Hematopoietic multipotent progenitor cell treated with erythropoietin and hydrocortisone succinate and interleukin-3 and kit ligand, for 6 days (in vitro differentiated cells): ENCODE data around the gene RBBP9.
"Not testable (repeated sequence)": the region's sequence is repeated elsewhere in the genome, so short reads cannot be mapped to it uniquely, and the experiment has no call there.

Experiments used
- DNase-seq: peaks from one replicate; pipeline ENCODE4 v3.0.0-alpha.2; 2015

RBBP9 gene

GRCh38 chr20:18496740-18497592 is at the start of gene RBBP9:
Gene RBBP9, minus strand, starts transcription at chr20:18497225. Its CDS starts 58 bp downstream, at chr20:18497167.
- DNase-seq = peak; percentile 90

GRCh38 chr20:18545566-18545965 is 48.5 kb upstream of the RBBP9 start:
- no peak for DNase-seq

GRCh38 chr20:18543932-18544331 is 46.9 kb upstream of the RBBP9 start:
- no peak for DNase-seq

- DNase-seq = no peak
These were observed 46.2 kb upstream of the RBBP9 start for GRCh38 chr20:18543216-18543615.

- DNase-seq = no peak
These were observed 44.7 kb upstream of the RBBP9 start for GRCh38 chr20:18541741-18542140.

GRCh38 chr20:18537651-18538050 is 40.6 kb upstream of the RBBP9 start:
- DNase-seq = no peak

- no peak for DNase-seq
These were observed 37.1 kb upstream of the RBBP9 start for GRCh38 chr20:18533978-18534644.

GRCh38 chr20:18533491-18533890 is 36.5 kb upstream of the RBBP9 start:
- no peak for DNase-seq

- DNase-seq = no peak
These were observed 35.6 kb upstream of the RBBP9 start for GRCh38 chr20:18532626-18533025.

- no peak for DNase-seq
These were observed 32.0 kb upstream of the RBBP9 start for GRCh38 chr20:18529041-18529440.

- no peak for DNase-seq
These were observed 30.8 kb upstream of the RBBP9 start for GRCh38 chr20:18527836-18528235.

GRCh38 chr20:18527339-18527738 is 30.3 kb upstream of the RBBP9 start:
- no peak for DNase-seq

- not testable (repeated sequence) for DNase-seq
These were observed 29.7 kb upstream of the RBBP9 start for GRCh38 chr20:18526761-18527160.

GRCh38 chr20:18524646-18525045 is 27.6 kb upstream of the RBBP9 start:
- no peak for DNase-seq

- no peak for DNase-seq
These were observed 26.0 kb upstream of the RBBP9 start for GRCh38 chr20:18523066-18523465.

GRCh38 chr20:18522066-18522465 is 25.0 kb upstream of the RBBP9 start:
- DNase-seq = not testable (repeated sequence)

- DNase-seq = no peak
These were observed 18.9 kb upstream of the RBBP9 start for GRCh38 chr20:18515973-18516372.

GRCh38 chr20:18514127-18514526 is 17.1 kb upstream of the RBBP9 start:
- no peak for DNase-seq

GRCh38 chr20:18513208-18513607 is 16.2 kb upstream of the RBBP9 start:
- DNase-seq = peak; percentile 37

- DNase-seq = peak; percentile 33
These were observed 14.5 kb upstream of the RBBP9 start for GRCh38 chr20:18511571-18511970.

GRCh38 chr20:18507218-18508191 is 10.5 kb upstream of the RBBP9 start, which contains the start of gene SEC23B:
Gene SEC23B, plus strand, starts transcription at chr20:18507940. Its CDS starts 2,896 bp downstream, at chr20:18510836.
- peak; percentile 99 for DNase-seq

- peak; percentile 15 for DNase-seq
These were observed 9.7 kb upstream of the RBBP9 start for GRCh38 chr20:18506744-18507143.
